ENCODE data around the gene ECE1. TPM values are rescaled to one million over a fixed set of nuclear protein-coding genes. Genes with fewer than 3 reads are reported as not detected.

Gene ECE1
- total RNA-seq, 1 donor: 32.6 TPM

DNA sequence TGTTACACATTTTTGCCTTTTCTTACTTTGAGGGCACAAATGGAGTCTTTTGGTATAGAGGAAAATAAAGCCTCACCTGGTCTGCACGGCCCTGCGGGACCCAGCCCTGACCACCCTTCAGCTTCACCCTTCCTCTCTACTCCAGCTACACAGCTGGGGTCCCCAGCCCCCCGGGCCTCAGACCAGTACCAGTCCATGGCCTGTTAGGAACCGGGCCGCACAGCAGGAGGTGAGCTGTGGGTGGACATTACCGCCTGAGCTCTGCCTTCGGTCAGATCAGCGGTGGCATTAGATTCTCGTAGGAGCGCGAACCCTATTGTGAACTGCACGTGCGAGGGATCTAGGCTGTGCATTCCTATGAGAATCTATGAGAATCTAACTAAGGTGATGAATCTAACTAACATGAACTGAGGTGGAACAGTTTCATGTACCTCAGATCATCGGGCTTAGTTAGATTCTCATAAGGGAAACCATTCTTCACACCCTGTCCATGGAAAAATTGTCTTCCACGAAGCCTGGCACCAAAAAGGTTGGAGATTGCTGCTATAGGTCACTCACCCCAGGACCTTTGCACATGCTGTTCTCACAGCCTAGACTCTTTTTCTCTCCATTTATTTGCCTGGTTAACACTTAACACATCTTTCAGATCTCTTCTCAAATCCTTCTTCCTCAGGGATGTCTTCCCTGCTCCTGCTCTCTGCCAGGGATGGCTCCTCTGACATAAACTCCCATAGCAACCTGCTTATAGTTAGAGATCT is 37.5 kb upstream of the ECE1 start:
- H3K27ac ChIP-seq (ENCODE audit: low read depth, low read length): no peak overlapping the region
- peaks cover 32% of the 10 kb centered on the region for H3K4me1 ChIP-seq (ENCODE audit: insufficient read depth, low read length)
- peak; percentile 26 for DNase-seq (ENCODE audit: insufficient read length, low spot score, missing footprints)

GRCh38 chr1:21326861-21327344 is 36.6 kb upstream of the ECE1 start:
- Histone ChIP-seq H3K9me3 (ENCODE audit: low read depth, low read length) (no peaks in the 10 kb centered on the region), H3K27ac (ENCODE audit: low read depth, low read length) (no peak overlapping the region), H3K79me2 (ENCODE audit: insufficient read depth, low read length) (peaks cover 12% of the 10 kb centered on the region), H2AFZ (ENCODE audit: low read length) (no peak overlapping the region), H4K20me1 (ENCODE audit: insufficient read depth, low read length) (no peaks in the 10 kb centered on the region), H3K4me1 (ENCODE audit: insufficient read depth, low read length) (peaks cover 38% of the 10 kb centered on the region), H3K4me3 (ENCODE audit: insufficient read depth, low read length) (no peak overlapping the region), H3K36me3 (ENCODE audit: insufficient read depth, low read length) (no peaks in the 10 kb centered on the region), H3K4me2 (ENCODE audit: insufficient read depth, low read length) (no peak overlapping the region), H3K27me3 (ENCODE audit: insufficient read depth, low read length) (no peaks in the 10 kb centered on the region)
- TF ChIP-seq, protein P1, sequence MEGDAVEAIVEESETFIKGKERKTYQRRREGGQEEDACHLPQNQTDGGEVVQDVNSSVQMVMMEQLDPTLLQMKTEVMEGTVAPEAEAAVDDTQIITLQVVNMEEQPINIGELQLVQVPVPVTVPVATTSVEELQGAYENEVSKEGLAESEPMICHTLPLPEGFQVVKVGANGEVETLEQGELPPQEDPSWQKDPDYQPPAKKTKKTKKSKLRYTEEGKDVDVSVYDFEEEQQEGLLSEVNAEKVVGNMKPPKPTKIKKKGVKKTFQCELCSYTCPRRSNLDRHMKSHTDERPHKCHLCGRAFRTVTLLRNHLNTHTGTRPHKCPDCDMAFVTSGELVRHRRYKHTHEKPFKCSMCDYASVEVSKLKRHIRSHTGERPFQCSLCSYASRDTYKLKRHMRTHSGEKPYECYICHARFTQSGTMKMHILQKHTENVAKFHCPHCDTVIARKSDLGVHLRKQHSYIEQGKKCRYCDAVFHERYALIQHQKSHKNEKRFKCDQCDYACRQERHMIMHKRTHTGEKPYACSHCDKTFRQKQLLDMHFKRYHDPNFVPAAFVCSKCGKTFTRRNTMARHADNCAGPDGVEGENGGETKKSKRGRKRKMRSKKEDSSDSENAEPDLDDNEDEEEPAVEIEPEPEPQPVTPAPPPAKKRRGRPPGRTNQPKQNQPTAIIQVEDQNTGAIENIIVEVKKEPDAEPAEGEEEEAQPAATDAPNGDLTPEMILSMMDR (IDR thresholded peaks at IDR 0.05; ENCODE audit: extremely low read depth, low read depth, low read length): no peak
- peak; percentile 41 for DNase-seq (ENCODE audit: insufficient read length, low spot score, missing footprints)

More for the DNA sequence above, 37.5 kb upstream of the ECE1 start:
- H3K9me3 ChIP-seq (ENCODE audit: low read depth, low read length): no peaks in the 10 kb centered on the region
- H2AFZ ChIP-seq (ENCODE audit: low read length): no peak overlapping the region
- no peaks in the 10 kb centered on the region for H4K20me1 ChIP-seq (ENCODE audit: insufficient read depth, low read length)
- no peak overlapping the region for H3K4me3 ChIP-seq (ENCODE audit: insufficient read depth, low read length)
- H3K4me2 ChIP-seq (ENCODE audit: insufficient read depth, low read length): no peak overlapping the region
- peaks cover 17% of the 10 kb centered on the region for H3K79me2 ChIP-seq (ENCODE audit: insufficient read depth, low read length)
- no peaks in the 10 kb centered on the region for H3K36me3 ChIP-seq (ENCODE audit: insufficient read depth, low read length)
- TF ChIP-seq, protein P1 (IDR thresholded peaks at IDR 0.05; ENCODE audit: extremely low read depth, low read depth, low read length): no peak
- no peaks in the 10 kb centered on the region for H3K27me3 ChIP-seq (ENCODE audit: insufficient read depth, low read length)

DNA sequence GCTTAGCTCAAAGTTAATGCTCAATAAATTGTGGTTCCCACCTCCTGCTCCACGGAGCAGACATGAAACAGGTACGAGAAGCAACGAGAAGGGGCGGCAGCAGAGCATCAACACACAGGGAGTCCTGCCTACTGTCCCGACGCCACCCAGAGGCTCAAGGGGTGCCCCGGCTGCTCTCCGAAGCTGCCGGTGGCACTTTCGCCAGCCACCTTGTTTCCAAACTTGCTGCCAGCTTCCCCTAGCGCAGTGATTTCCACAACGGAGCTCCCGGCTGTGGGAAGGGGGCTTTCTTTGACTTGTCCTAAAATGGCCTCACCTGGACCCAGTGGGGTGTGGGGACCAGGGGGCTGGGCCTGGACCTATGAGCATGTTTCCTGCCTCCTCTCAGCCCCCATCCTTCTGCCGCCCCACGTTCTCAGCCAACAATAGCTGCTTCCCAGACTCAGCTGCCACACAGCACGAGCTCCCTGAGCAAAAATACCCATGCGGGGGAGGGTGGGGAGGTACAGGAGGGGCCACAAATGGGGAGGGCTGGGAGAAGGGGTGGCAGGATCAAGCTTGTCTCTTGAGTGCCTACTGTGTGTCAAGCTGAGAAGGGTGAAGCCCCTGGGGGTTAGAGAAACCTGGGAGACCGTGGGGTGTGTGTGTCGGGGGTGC is 35.6 kb upstream of the ECE1 start:
- Histone ChIP-seq H3K36me3 (ENCODE audit: insufficient read depth, low read length) (no peaks in the 10 kb centered on the region), H3K27me3 (ENCODE audit: insufficient read depth, low read length) (no peaks in the 10 kb centered on the region), H3K4me3 (ENCODE audit: insufficient read depth, low read length) (no peak overlapping the region), H4K20me1 (ENCODE audit: insufficient read depth, low read length) (no peaks in the 10 kb centered on the region), H3K79me2 (ENCODE audit: insufficient read depth, low read length) (peaks cover 12% of the 10 kb centered on the region), H3K4me2 (ENCODE audit: insufficient read depth, low read length) (no peak overlapping the region), H2AFZ (ENCODE audit: low read length) (no peak overlapping the region), H3K9me3 (ENCODE audit: low read depth, low read length) (no peaks in the 10 kb centered on the region), H3K4me1 (ENCODE audit: insufficient read depth, low read length) (peaks cover 40% of the 10 kb centered on the region), H3K27ac (ENCODE audit: low read depth, low read length) (no peak overlapping the region)
- DNase-seq (ENCODE audit: insufficient read length, low spot score, missing footprints): peak; percentile 58
- TF ChIP-seq, protein P1 (IDR thresholded peaks at IDR 0.05; ENCODE audit: extremely low read depth, low read depth, low read length): no peak

GRCh38 chr1:21325231-21325718 is 35.0 kb upstream of the ECE1 start:
- Histone ChIP-seq H3K27me3 (ENCODE audit: insufficient read depth, low read length) (no peaks in the 10 kb centered on the region), H3K4me3 (ENCODE audit: insufficient read depth, low read length) (no peak overlapping the region), H3K27ac (ENCODE audit: low read depth, low read length) (peak overlapping the region; percentile 93), H3K4me1 (ENCODE audit: insufficient read depth, low read length) (peaks cover 41% of the 10 kb centered on the region), H3K79me2 (ENCODE audit: insufficient read depth, low read length) (peaks cover 17% of the 10 kb centered on the region), H4K20me1 (ENCODE audit: insufficient read depth, low read length) (no peaks in the 10 kb centered on the region), H3K36me3 (ENCODE audit: insufficient read depth, low read length) (no peaks in the 10 kb centered on the region), H3K4me2 (ENCODE audit: insufficient read depth, low read length) (peak overlapping the region; percentile 79), H2AFZ (ENCODE audit: low read length) (no peak overlapping the region), H3K9me3 (ENCODE audit: low read depth, low read length) (no peaks in the 10 kb centered on the region)
- TF ChIP-seq, protein P1 (IDR thresholded peaks at IDR 0.05; ENCODE audit: extremely low read depth, low read depth, low read length): no peak
- peak; percentile 82 for DNase-seq (ENCODE audit: insufficient read length, low spot score, missing footprints)
